Measurements from ENCODE around the gene CDK14. TPM values are rescaled to one million over a fixed set of nuclear protein-coding genes. Genes with fewer than 3 reads are reported as not detected.
A peak's percentile ranks its signal among the peaks of the same experiment; 100 is the strongest.

CDK14 gene
- total and polyA plus RNA-seq, 8 donors, result 0.58 to 43.9 (median 12.2) TPM

- intact Hi-C loops (cut with DNase I; ENCODE audit: low total_unique reads), result no loop called here
- Histone ChIP-seq H3K9me3 (no peaks in the 10 kb centered on the region), H3K27ac (peak overlapping the region in 3 of 5 donors; percentile 7 to 78 (median 31)), H3K4me1 (peaks cover 40 to 95% (median 54%) of the 10 kb centered on the region in 4 donors), H3K4me3 (no peak overlapping the region), H3K36me3 (no peaks in the 10 kb centered on the region), H3K27me3 (no peaks in the 10 kb centered on the region)
- TF ChIP-seq POLR2A (IDR thresholded peaks at IDR 0.05), result no peak
- no peak for TF ChIP-seq EP300 (IDR thresholded peaks at IDR 0.05)
- no peak for TF ChIP-seq CTCF (IDR thresholded peaks at IDR 0.05)
- TF ChIP-seq POLR2AphosphoS5 (IDR thresholded peaks at IDR 0.05), result no peak
- DNase-seq, result no peak
- WGBS, 5 donors, result 70 to 94% (median 88%) methylated on average over 2 of the region's 2 CpGs
Observed at GRCh38 chr7:90723233-90723632, 127.1 kb downstream of the CDK14 start.

- no peak for DNase-seq
- H3K4me3 ChIP-seq, result no peak overlapping the region
- TF ChIP-seq EP300 (IDR thresholded peaks at IDR 0.05) (no peak), POLR2A (IDR thresholded peaks at IDR 0.05) (no peak), POLR2AphosphoS5 (IDR thresholded peaks at IDR 0.05) (no peak), CTCF (IDR thresholded peaks at IDR 0.05) (no peak)
- H3K27ac ChIP-seq, result peak overlapping the region in 2 of 5 donors; percentile 25 to 78
- no peaks in the 10 kb centered on the region for H3K27me3 ChIP-seq
- H3K36me3 ChIP-seq, result no peaks in the 10 kb centered on the region
- H3K4me1 ChIP-seq, result peaks cover 40 to 89% (median 51%) of the 10 kb centered on the region in 4 donors
- no peaks in the 10 kb centered on the region for H3K9me3 ChIP-seq
- intact Hi-C loops (cut with DNase I; ENCODE audit: low total_unique reads), result no loop called here
Observed at GRCh38 chr7:90723866-90724265, 127.7 kb downstream of the CDK14 start.

- intact Hi-C loops (cut with DNase I; ENCODE audit: low total_unique reads), result no loop called here
- TF ChIP-seq EP300 (IDR thresholded peaks at IDR 0.05), result no peak
- no peak for TF ChIP-seq POLR2AphosphoS5 (IDR thresholded peaks at IDR 0.05)
- TF ChIP-seq CTCF (IDR thresholded peaks at IDR 0.05), result no peak
- TF ChIP-seq POLR2A (IDR thresholded peaks at IDR 0.05), result no peak
Observed at GRCh38 chr7:90726120-90726519, 130.0 kb downstream of the CDK14 start.

GRCh38 chr7:90726623-90727022 is 130.5 kb downstream of the CDK14 start:
- H3K27ac ChIP-seq, result peak overlapping the region in 4 of 5 donors; percentile 16 to 59 (median 52)
- WGBS, 5 donors, result 13 to 27% (median 18%) methylated on average over 3 of the region's 3 CpGs
- H3K4me1 ChIP-seq, result peaks cover 18 to 62% (median 27%) of the 10 kb centered on the region in 4 donors
- peaks cover 0 to 4% (median 0%) of the 10 kb centered on the region in 4 donors for H3K9me3 ChIP-seq
- intact Hi-C loops (cut with DNase I; ENCODE audit: low total_unique reads), result no loop called here
- no peaks in the 10 kb centered on the region for H3K27me3 ChIP-seq
- TF ChIP-seq EP300 (IDR thresholded peaks at IDR 0.05) (no peak), POLR2A (IDR thresholded peaks at IDR 0.05) (no peak), POLR2AphosphoS5 (IDR thresholded peaks at IDR 0.05) (peak in 2 of 3 donors; percentile 12 to 41), CTCF (IDR thresholded peaks at IDR 0.05) (no peak)
- peak; percentile 56 to 73 for DNase-seq
- no peak overlapping the region for H3K4me3 ChIP-seq
- no peaks in the 10 kb centered on the region for H3K36me3 ChIP-seq

More at GRCh38 chr7:90726120-90726519, 130.0 kb downstream of the CDK14 start:
- DNase-seq, result no peak
- H3K9me3 ChIP-seq, result peaks cover 0 to 4% (median 0%) of the 10 kb centered on the region in 4 donors
- peak overlapping the region in 4 of 5 donors; percentile 16 to 59 (median 52) for H3K27ac ChIP-seq
- 33 to 45% (median 37%) methylated on average over 2 of the region's 2 CpGs for WGBS, 5 donors
- no peak overlapping the region for H3K4me3 ChIP-seq
- H3K36me3 ChIP-seq, result no peaks in the 10 kb centered on the region
- H3K27me3 ChIP-seq, result no peaks in the 10 kb centered on the region
- H3K4me1 ChIP-seq, result peaks cover 23 to 67% (median 32%) of the 10 kb centered on the region in 4 donors

Measured in stomach (tissue), 9 donors.